Measurements from ENCODE around the gene MCEE.
"Not testable (repeated sequence)": the region's sequence is repeated elsewhere in the genome, so short reads cannot be mapped to it uniquely, and the experiment has no call there.

The MCEE gene

GRCh38 chr2:71125506-71126294 is 4.3 kb downstream of the MCEE start:
- no peak for DNase-seq

- no peak for DNase-seq
Measured at GRCh38 chr2:71122387-71123298, 7.4 kb downstream of the MCEE start.

GRCh38 chr2:71121479-71121878 is 8.6 kb downstream of the MCEE start:
- no peak for DNase-seq

- DNase-seq, result no peak
Measured at GRCh38 chr2:71120195-71120594, 9.8 kb downstream of the MCEE start.

GRCh38 chr2:71117063-71117462 is 13.0 kb downstream of the MCEE start:
- DNase-seq, result no peak

- DNase-seq, result no peak
Measured at GRCh38 chr2:71113843-71114242, 16.2 kb downstream of the MCEE start.

- no peak for DNase-seq
Measured at GRCh38 chr2:71108091-71108490, 21.9 kb downstream of the MCEE start.

GRCh38 chr2:71106463-71106862 is 23.6 kb downstream of the MCEE start:
- not testable (repeated sequence) for DNase-seq

GRCh38 chr2:71103809-71104208 is 26.2 kb downstream of the MCEE start:
- DNase-seq, result no peak

- DNase-seq, result no peak
Measured at GRCh38 chr2:71102981-71103681, 26.9 kb downstream of the MCEE start.

GRCh38 chr2:71101656-71102055 is 28.4 kb downstream of the MCEE start:
- DNase-seq, result no peak

- no peak for DNase-seq
Measured at GRCh38 chr2:71100195-71100964, 29.6 kb downstream of the MCEE start.

- not testable (repeated sequence) for DNase-seq
Measured at GRCh38 chr2:71092491-71093260, 37.4 kb downstream of the MCEE start.

- not testable (repeated sequence) for DNase-seq
Measured at GRCh38 chr2:71091808-71092207, 38.2 kb downstream of the MCEE start.

- DNase-seq, result not testable (repeated sequence)
Measured at GRCh38 chr2:71089475-71089874, 40.6 kb downstream of the MCEE start.

GRCh38 chr2:71085325-71086003 is 44.6 kb downstream of the MCEE start:
- not testable (repeated sequence) for DNase-seq

GRCh38 chr2:71083752-71084312 is 46.2 kb downstream of the MCEE start:
- not testable (repeated sequence) for DNase-seq

- not testable (repeated sequence) for DNase-seq
Measured at GRCh38 chr2:71083297-71083696, 46.7 kb downstream of the MCEE start.

GRCh38 chr2:71082402-71083252 is 47.4 kb downstream of the MCEE start:
- no peak for DNase-seq

- no peak for DNase-seq
Measured at GRCh38 chr2:71078624-71079023, 51.4 kb downstream of the MCEE start.
